SK-N-MC (cell line): Measurements from ENCODE around the gene ALDH5A1.

Experiments used
- DNase-seq: peaks from one replicate; pipeline ENCODE4 v3.0.0-alpha.2; 2011; ENCODE audit warnings: low read depth, low spot score
- H3K27ac ChIP-seq: fragments of 200-600 bp; sonication (generic); 2 replicates; pipeline ENCODE4 v1.5.1; 2016; ENCODE audit warnings: mixed run types
- H3K36me3 ChIP-seq: fragments of 200-600 bp; sonication (generic); 2 replicates; pipeline ENCODE4 v1.6.1; 2017; ENCODE audit warnings: antibody characterized with exemption, low read length, mixed read lengths; ENCODE audit not compliant: insufficient read depth
- H3K4me3 ChIP-seq: fragments of 200-600 bp; sonication (generic); 2 replicates; pipeline ENCODE4 v1.5.1; 2016
- H3K9ac ChIP-seq: fragments of 200-600 bp; sonication (generic); 2 replicates; pipeline ENCODE4 v1.8.0; 2017; ENCODE audit warnings: mixed run types, mixed read lengths; ENCODE audit not compliant: insufficient read length
- H3K9me3 ChIP-seq: fragments of 200-600 bp; sonication (generic); 2 replicates; pipeline ENCODE4 v1.6.1; 2017; ENCODE audit warnings: low read depth, mild to moderate bottlenecking, antibody characterized with exemption, low read length, moderate library complexity, mixed read lengths
- EZH2 ChIP-seq: fragments of 200-600 bp; sonication (generic); IDR thresholded peaks from one replicate; pipeline ENCODE4 v1.6.1; 2017; ENCODE audit warnings: antibody characterized with exemption
- FOXP2 ChIP-seq: optimal IDR thresholded peaks from 2 replicates; pipeline ENCODE3; 2011; ENCODE audit warnings: mild to moderate bottlenecking, moderate library complexity; ENCODE audit not compliant: insufficient read depth; ENCODE audit errors: extremely low read length, control extremely low read depth
- POLR2AphosphoS5 ChIP-seq: IDR thresholded peaks from 2 replicates; pipeline ENCODE4 v1.6.1; 2012; ENCODE audit warnings: mild to moderate bottlenecking, low read depth, low read length, borderline replicate concordance

Gene ALDH5A1

GRCh38 chr6:24546439-24546838 lies 51.7 kb downstream of the ALDH5A1 start:
- H3K4me3 ChIP-seq, result no peak overlapping the region
- H3K9me3 ChIP-seq, result no peaks in the 10 kb centered on the region
- H3K36me3 ChIP-seq, result no peaks in the 10 kb centered on the region
- H3K27ac ChIP-seq, result no peak overlapping the region
- no peak overlapping the region for H3K9ac ChIP-seq
- DNase-seq, result no peak
- TF ChIP-seq FOXP2, result no peak
- TF ChIP-seq POLR2AphosphoS5, result no peak
- TF ChIP-seq EZH2, result no peak

- H3K36me3 ChIP-seq, result no peaks in the 10 kb centered on the region
- H3K9me3 ChIP-seq, result no peaks in the 10 kb centered on the region
- no peak overlapping the region for H3K9ac ChIP-seq
- no peak for TF ChIP-seq POLR2AphosphoS5
- no peak for TF ChIP-seq EZH2
- no peak for TF ChIP-seq FOXP2
- H3K4me3 ChIP-seq, result no peak overlapping the region
- H3K27ac ChIP-seq, result no peak overlapping the region
- DNase-seq, result no peak
Measured at GRCh38 chr6:24547243-24547642, 52.5 kb downstream of the ALDH5A1 start.

DNA sequence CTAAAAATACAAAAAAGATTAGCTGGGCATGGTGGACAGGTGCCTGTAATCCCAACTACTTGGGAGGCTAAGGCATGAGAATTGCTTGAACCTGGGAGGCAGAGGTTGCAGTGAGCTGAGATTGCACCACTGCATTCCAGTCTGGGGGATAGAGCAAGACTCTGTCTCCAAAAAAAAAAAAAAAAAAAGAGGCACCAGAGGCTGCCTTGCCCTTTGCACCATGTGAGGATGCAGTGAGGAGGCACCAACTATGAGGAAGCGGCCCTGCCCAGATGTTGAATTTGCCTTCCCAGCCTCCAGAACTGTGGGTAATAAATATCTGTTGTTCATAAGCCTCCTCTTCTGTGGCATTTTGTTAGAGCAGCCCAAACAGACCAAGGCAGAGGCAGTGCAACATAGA lies 54.4 kb downstream of the ALDH5A1 start:
- Histone ChIP-seq H3K9ac (no peak overlapping the region), H3K4me3 (no peak overlapping the region), H3K36me3 (no peaks in the 10 kb centered on the region), H3K27ac (no peak overlapping the region), H3K9me3 (no peaks in the 10 kb centered on the region)
- DNase-seq, result no peak
- TF ChIP-seq EZH2 (no peak), FOXP2 (no peak), POLR2AphosphoS5 (no peak)

GRCh38 chr6:24549674-24550353 lies 55.0 kb downstream of the ALDH5A1 start:
- Histone ChIP-seq H3K27ac (no peak overlapping the region), H3K9me3 (no peaks in the 10 kb centered on the region), H3K36me3 (no peaks in the 10 kb centered on the region), H3K4me3 (no peak overlapping the region), H3K9ac (no peak overlapping the region)
- no peak for TF ChIP-seq POLR2AphosphoS5
- TF ChIP-seq EZH2, result no peak
- TF ChIP-seq FOXP2, result no peak
- no peak for DNase-seq

GRCh38 chr6:24551139-24551538 lies 56.4 kb downstream of the ALDH5A1 start:
- no peak overlapping the region for H3K27ac ChIP-seq
- H3K9ac ChIP-seq, result no peak overlapping the region
- no peaks in the 10 kb centered on the region for H3K9me3 ChIP-seq
- no peak overlapping the region for H3K4me3 ChIP-seq
- DNase-seq, result no peak
- no peak for TF ChIP-seq FOXP2
- TF ChIP-seq POLR2AphosphoS5, result no peak
- TF ChIP-seq EZH2, result no peak
- no peaks in the 10 kb centered on the region for H3K36me3 ChIP-seq

GRCh38 chr6:24554474-24554873 lies 59.7 kb downstream of the ALDH5A1 start:
- Histone ChIP-seq H3K9me3 (no peaks in the 10 kb centered on the region), H3K27ac (no peak overlapping the region), H3K4me3 (no peak overlapping the region), H3K9ac (no peak overlapping the region), H3K36me3 (no peaks in the 10 kb centered on the region)
- TF ChIP-seq FOXP2, result no peak
- DNase-seq, result no peak

DNA sequence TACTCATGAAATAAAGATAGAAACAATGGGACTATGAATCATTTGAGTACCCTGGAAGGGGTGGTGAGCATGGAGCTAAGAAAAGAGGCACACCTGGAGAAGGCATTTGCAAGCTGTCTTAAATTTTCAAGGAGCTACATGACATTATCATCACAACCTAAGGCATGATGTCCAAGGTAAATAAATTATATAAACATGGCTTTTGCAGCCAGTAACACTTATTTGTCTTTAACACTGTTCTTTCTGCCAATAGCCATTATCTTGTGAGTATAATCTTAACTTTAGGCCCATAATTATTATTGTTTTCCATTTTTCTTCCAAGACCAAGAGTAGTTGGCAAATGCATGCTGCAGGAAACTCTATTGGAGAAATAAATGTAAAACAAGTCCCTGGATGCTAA lies 63.7 kb downstream of the ALDH5A1 start:
- no peak for DNase-seq
- H3K4me3 ChIP-seq, result no peak overlapping the region
- H3K9me3 ChIP-seq, result no peaks in the 10 kb centered on the region
- TF ChIP-seq FOXP2, result no peak
- no peak for TF ChIP-seq POLR2AphosphoS5
- no peak overlapping the region for H3K27ac ChIP-seq
- no peak overlapping the region for H3K9ac ChIP-seq
- H3K36me3 ChIP-seq, result no peaks in the 10 kb centered on the region

DNA sequence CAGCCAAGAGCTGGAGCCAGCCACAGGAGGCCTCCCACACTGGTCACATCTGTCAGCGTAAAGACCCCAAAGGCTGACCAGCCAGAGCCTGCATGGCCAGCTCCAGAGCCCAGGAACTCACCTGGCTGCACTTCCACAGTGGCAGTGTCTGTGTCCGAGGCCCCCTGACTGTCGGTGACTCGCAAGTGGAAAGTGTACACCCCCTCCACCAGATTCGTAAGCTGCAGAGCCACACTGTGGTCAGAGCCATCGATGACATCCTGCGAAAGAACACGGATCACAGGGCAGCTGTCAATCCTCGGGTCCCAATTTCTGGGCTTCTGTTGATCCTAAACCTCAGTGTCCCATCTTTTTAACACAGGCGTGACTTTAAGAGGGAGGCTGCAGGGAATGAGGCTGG lies 69.3 kb downstream of the ALDH5A1 start:
- Histone ChIP-seq H3K27ac (no peak overlapping the region), H3K36me3 (no peaks in the 10 kb centered on the region), H3K9me3 (no peaks in the 10 kb centered on the region), H3K9ac (no peak overlapping the region), H3K4me3 (no peak overlapping the region)
- DNase-seq, result no peak
- no peak for TF ChIP-seq POLR2AphosphoS5
- no peak for TF ChIP-seq EZH2
- no peak for TF ChIP-seq FOXP2

- TF ChIP-seq FOXP2 (no peak), EZH2 (no peak), POLR2AphosphoS5 (no peak)
- H3K9ac ChIP-seq, result no peak overlapping the region
- no peak for DNase-seq
- no peaks in the 10 kb centered on the region for H3K9me3 ChIP-seq
- no peak overlapping the region for H3K27ac ChIP-seq
- H3K36me3 ChIP-seq, result no peaks in the 10 kb centered on the region
- H3K4me3 ChIP-seq, result no peak overlapping the region
Measured at GRCh38 chr6:24565196-24565595, 70.4 kb downstream of the ALDH5A1 start.
